ENCODE measurements around the gene PCGF3.
"Not testable (repeated sequence)": the region's sequence is repeated elsewhere in the genome, so short reads cannot be mapped to it uniquely, and the experiment has no call there.

Gene PCGF3

GRCh38 chr4:752196-752861, 46.7 kb downstream of the PCGF3 start:
- no peak overlapping the region for H2AFZ ChIP-seq (ENCODE audit: low read depth)
- no peaks in the 10 kb centered on the region for H3K27me3 ChIP-seq (ENCODE audit: insufficient read depth, low read depth)
- H3K36me3 ChIP-seq (ENCODE audit: insufficient read depth): no peaks in the 10 kb centered on the region
- TF ChIP-seq CTCF (conservative IDR thresholded peaks at IDR 0.05; ENCODE audit: low read depth, low read length): no peak
- H3K79me2 ChIP-seq (ENCODE audit: insufficient read depth, low read depth): no peaks in the 10 kb centered on the region
- no peak overlapping the region for H3K9ac ChIP-seq
- H3K4me2 ChIP-seq: no peak overlapping the region
- H3K4me1 ChIP-seq (ENCODE audit: low read depth, poor library complexity, severe bottlenecking): no peaks in the 10 kb centered on the region
- no peak overlapping the region for H3K4me3 ChIP-seq (IDR thresholded peaks at IDR 0.05; ENCODE audit: insufficient read depth, low read depth, low read length)
- H3K27ac ChIP-seq: no peak overlapping the region
- H4K20me1 ChIP-seq (ENCODE audit: insufficient read depth): no peaks in the 10 kb centered on the region

GRCh38 chr4:753186-753585, 47.6 kb downstream of the PCGF3 start:
- not testable (repeated sequence) for H3K79me2 ChIP-seq (ENCODE audit: insufficient read depth, low read depth); H3K36me3 ChIP-seq (ENCODE audit: insufficient read depth); H2AFZ ChIP-seq (ENCODE audit: low read depth); H3K9ac ChIP-seq; H3K27me3 ChIP-seq (ENCODE audit: insufficient read depth, low read depth); H3K4me3 ChIP-seq (IDR thresholded peaks at IDR 0.05; ENCODE audit: insufficient read depth, low read depth, low read length); H3K27ac ChIP-seq; H3K4me2 ChIP-seq; H4K20me1 ChIP-seq (ENCODE audit: insufficient read depth); H3K4me1 ChIP-seq (ENCODE audit: low read depth, poor library complexity, severe bottlenecking)

GRCh38 chr4:754221-755120, 48.8 kb downstream of the PCGF3 start:
- Histone ChIP-seq H3K79me2 (ENCODE audit: insufficient read depth, low read depth) (no peaks in the 10 kb centered on the region), H3K27ac (no peak overlapping the region), H3K4me2 (no peak overlapping the region), H2AFZ (ENCODE audit: low read depth) (no peak overlapping the region), H4K20me1 (ENCODE audit: insufficient read depth) (no peaks in the 10 kb centered on the region), H3K4me3 (IDR thresholded peaks at IDR 0.05; ENCODE audit: insufficient read depth, low read depth, low read length) (no peak overlapping the region), H3K4me1 (ENCODE audit: low read depth, poor library complexity, severe bottlenecking) (no peaks in the 10 kb centered on the region), H3K36me3 (ENCODE audit: insufficient read depth) (no peaks in the 10 kb centered on the region), H3K27me3 (ENCODE audit: insufficient read depth, low read depth) (no peaks in the 10 kb centered on the region), H3K9ac (no peak overlapping the region)
- TF ChIP-seq CTCF (conservative IDR thresholded peaks at IDR 0.05; ENCODE audit: low read depth, low read length): no peak

- no peaks in the 10 kb centered on the region for H3K36me3 ChIP-seq (ENCODE audit: insufficient read depth)
- no peak overlapping the region for H3K4me2 ChIP-seq
- H3K4me1 ChIP-seq (ENCODE audit: low read depth, poor library complexity, severe bottlenecking): no peaks in the 10 kb centered on the region
- H4K20me1 ChIP-seq (ENCODE audit: insufficient read depth): no peaks in the 10 kb centered on the region
- no peaks in the 10 kb centered on the region for H3K27me3 ChIP-seq (ENCODE audit: insufficient read depth, low read depth)
- no peaks in the 10 kb centered on the region for H3K79me2 ChIP-seq (ENCODE audit: insufficient read depth, low read depth)
- TF ChIP-seq CTCF (conservative IDR thresholded peaks at IDR 0.05; ENCODE audit: low read depth, low read length): no peak
- H3K9ac ChIP-seq: no peak overlapping the region
- no peak overlapping the region for H3K27ac ChIP-seq
- H3K4me3 ChIP-seq (IDR thresholded peaks at IDR 0.05; ENCODE audit: insufficient read depth, low read depth, low read length): no peak overlapping the region
- no peak overlapping the region for H2AFZ ChIP-seq (ENCODE audit: low read depth)
These were observed 51.5 kb downstream of the PCGF3 start for GRCh38 chr4:757111-757510.

GRCh38 chr4:759810-760209, 54.2 kb downstream of the PCGF3 start:
- H3K36me3 ChIP-seq (ENCODE audit: insufficient read depth); H4K20me1 ChIP-seq (ENCODE audit: insufficient read depth); H3K27me3 ChIP-seq (ENCODE audit: insufficient read depth, low read depth); H3K79me2 ChIP-seq (ENCODE audit: insufficient read depth, low read depth); H3K9ac ChIP-seq; H3K4me1 ChIP-seq (ENCODE audit: low read depth, poor library complexity, severe bottlenecking); H3K4me3 ChIP-seq (IDR thresholded peaks at IDR 0.05; ENCODE audit: insufficient read depth, low read depth, low read length); H3K27ac ChIP-seq; H3K4me2 ChIP-seq; H2AFZ ChIP-seq (ENCODE audit: low read depth): not testable (repeated sequence)

Measured in KMS-11 (cell line).